Esophagus muscularis mucosa (tissue), 4 donors: Measurements from ENCODE around the gene MBNL1.

Experiments used
- CTCF ChIP-seq, 3 experiments: fragments of 200-600 bp in 2 of 3; fragments of 450-650 bp in 1 of 3; sonication (generic) in 2 of 3; IDR thresholded peaks; one replicate each; pipeline ENCODE4 v1.5.1; 2017 to 2019; ENCODE audit warnings: antibody characterized with exemption in 3 of 3, mild to moderate bottlenecking in 2 of 3, moderate library complexity in 1 of 3
- EP300 ChIP-seq: sonication (generic); formaldehyde crosslinking; IDR thresholded peaks from one replicate; pipeline ENCODE4 v1.6.1; 2017; ENCODE audit warnings: antibody characterized with exemption
- POLR2A ChIP-seq: fragments of 450-650 bp; IDR thresholded peaks from one replicate; pipeline ENCODE4 v1.6.1; 2017; ENCODE audit warnings: antibody characterized with exemption, moderate library complexity, mild to moderate bottlenecking, low read depth
- POLR2AphosphoS5 ChIP-seq, 2 donors: sonication (generic); formaldehyde crosslinking; IDR thresholded peaks; one replicate each; pipeline ENCODE4 v1.6.1; 2017; ENCODE audit warnings: antibody characterized with exemption in 2 of 2

GRCh38 chr3:152375546-152375945, 106.8 kb downstream of the MBNL1 start:
- no peak for TF ChIP-seq POLR2AphosphoS5 (IDR thresholded peaks at IDR 0.05)
- TF ChIP-seq CTCF (IDR thresholded peaks at IDR 0.05): no peak
- no peak for TF ChIP-seq POLR2A
- TF ChIP-seq EP300: no peak
